Activated CD4-positive, alpha-beta T cell treated with anti-CD3 and anti-CD28 coated beads for 24 hours (primary cell): ENCODE measurements around the gene CNTFR.

Experiments
- DNase-seq, 2 donors: peaks; one replicate each; pipeline ENCODE4 v3.0.0-alpha.2; 2020; ENCODE audit warnings: low read depth in 2 of 2

The CNTFR gene

GRCh38 chr9:34507556-34507955, 82.0 kb downstream of the CNTFR start:
- no peak for DNase-seq

DNA sequence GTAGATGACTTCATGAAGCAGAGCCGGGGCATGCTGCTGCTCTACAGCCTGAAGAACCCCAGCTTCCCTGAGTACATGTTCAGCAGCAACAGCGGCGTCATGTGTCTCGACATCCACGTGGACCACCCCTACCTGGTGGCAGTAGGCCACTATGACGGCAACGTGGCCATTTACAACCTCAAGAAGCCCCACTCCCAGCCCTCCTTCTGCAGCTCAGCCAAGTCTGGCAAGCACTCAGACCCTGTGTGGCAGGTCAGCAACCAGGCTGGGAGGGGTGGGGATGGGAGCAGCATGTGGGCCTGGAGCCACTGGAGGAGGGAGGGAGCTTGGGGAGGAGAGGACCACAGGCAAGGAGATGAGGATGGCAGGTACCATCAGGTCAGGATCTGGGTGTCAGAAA, 82.9 kb downstream of the CNTFR start:
- no peak for DNase-seq

- no peak for DNase-seq
Observed at GRCh38 chr9:34505370-34506120, 84.0 kb downstream of the CNTFR start.

DNA sequence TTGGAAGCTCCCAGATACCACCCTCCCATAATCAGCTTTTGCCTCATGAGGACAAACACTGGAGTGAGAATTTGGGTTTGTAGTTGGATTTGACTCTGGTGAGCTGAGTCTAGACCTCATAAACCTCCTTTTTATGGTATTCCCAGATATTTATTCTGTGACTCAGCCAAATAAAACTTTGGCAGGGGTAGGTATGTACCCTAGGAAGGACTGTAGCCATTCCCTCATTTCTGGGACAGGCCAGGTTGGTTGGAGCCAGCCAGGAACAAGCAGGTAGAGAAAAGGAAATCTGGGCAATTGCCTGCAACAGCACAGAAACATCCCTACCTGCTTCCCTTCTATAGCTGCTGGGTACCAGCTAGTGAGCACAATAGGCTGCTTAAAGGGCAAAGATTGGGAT, 86.1 kb downstream of the CNTFR start:
- DNase-seq: no peak

DNA sequence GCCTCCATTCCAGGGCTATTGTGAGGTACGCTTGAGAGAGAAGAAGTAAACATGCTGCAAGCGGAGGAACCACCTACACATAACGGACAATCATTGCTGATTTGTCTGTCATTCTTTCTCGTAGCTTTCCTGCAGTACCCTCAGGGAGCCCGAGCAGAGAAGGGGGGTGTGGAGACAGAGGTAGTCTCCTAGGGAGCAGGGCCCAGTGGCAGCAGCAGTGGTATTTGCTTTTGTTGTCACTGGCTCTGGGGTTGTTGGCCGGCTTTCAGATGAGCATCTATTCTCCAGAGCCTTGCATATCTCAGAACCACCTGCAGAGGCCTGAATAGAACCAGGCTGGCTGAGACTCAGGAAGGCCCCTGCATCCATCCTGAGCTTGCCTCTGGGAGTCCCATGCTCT, 86.6 kb downstream of the CNTFR start:
- no peak for DNase-seq

DNA sequence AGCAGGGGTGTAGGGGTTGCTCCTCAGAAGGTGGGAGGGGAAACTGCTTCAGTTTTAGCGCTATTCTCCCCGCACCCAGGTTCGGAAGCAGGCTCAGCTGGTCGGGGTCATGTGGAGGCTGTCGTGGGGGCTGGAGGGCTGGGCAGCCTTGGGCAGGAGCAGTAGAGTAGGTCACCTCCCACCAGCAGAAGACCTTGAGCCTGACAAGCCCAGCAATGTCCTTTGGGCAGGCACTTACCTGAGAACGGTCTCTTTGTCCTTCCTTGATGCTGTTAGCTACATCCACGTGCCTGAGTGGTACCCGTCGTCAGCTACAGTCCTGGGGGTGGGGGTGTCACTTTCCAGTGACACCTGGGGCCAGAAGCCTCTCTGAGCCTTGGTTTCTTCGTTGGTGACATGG, 87.1 kb downstream of the CNTFR start:
- DNase-seq: no peak

DNA sequence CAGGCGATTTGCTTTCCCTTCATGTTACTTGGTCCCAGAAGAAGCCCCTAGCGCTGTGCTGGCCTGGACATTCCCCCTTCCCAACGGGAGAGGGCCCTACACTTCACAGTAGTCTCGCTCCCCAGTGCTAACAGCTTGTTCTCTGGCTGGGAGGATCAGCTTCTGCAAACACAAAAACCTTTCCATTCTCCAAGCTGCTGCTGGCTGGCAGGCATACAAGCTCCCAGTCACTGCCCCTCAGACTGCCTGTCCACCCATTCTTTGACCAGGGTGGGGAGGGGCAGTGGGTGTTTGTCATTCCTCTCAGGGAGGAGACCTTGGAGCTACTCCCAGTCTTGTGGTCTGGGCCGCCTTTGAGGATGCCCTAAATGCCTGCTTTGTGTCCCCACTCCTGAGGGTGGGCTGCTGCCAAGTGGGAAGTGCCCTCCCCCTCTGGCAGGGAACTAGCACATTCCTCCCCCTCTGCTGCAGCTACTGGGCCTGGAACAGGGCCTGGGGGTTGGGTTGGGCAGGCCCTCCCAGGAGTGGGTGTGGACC, 87.6 kb downstream of the CNTFR start:
- DNase-seq: no peak
